ENCODE results near the gene FAM8A1. TPM values are rescaled to one million over a fixed set of nuclear protein-coding genes. Genes with fewer than 3 reads are reported as not detected.

FAM8A1 gene
- total and polyA plus RNA-seq, 9 of the 15 experiments (the other 6 are each of a cell fraction or from before 2014, with no cell fraction given): 4.9 to 23.6 (median 14.2) TPM

DNA sequence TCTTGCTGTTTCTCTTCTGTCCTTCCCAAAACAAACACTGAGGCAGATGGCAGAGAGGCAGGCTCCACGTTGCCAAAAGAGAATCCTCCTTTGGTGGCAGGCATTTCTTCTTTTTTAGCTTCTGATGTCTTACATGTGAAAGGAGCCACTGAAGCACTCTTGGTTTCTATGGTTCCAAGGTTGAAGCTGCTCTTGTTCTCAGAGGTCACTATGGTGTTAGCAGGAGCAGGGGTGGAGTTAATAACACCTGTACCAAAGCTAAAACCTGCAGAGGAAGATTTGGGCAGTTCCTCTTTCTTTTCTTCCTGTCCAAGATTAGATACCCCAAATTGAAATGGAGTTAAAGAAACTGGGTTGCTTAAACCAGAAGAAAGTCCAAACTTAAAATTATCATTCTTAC is 28.8 kb downstream of the FAM8A1 start:
- Histone ChIP-seq H3K9me1 (ENCODE audit: control insufficient read depth, insufficient read depth, low read length) (no peaks in the 10 kb centered on the region), H3K9me3 (replicated peaks; ENCODE audit: control insufficient read depth, insufficient read depth, low read depth, low read length) (no peaks in the 10 kb centered on the region), H4K20me1 (replicated peaks; ENCODE audit: control insufficient read depth, insufficient read depth, low read length) (0 out of 2 replicates have a peak, but pooled peaks cover 5% of the 10 kb centered on the region), H2AFZ (ENCODE audit: low read depth, low read length) (no peak overlapping the region), H3K79me2 (ENCODE audit: control insufficient read depth, insufficient read depth, low read length) (peaks cover 88% of the 10 kb centered on the region), H3K27ac (ENCODE audit: extremely low read depth, low read depth, low read length) (no peak overlapping the region), H3K4me3 (no peak overlapping the region), H3K4me1 (replicated peaks in 1 of 2; ENCODE audit: control insufficient read depth in 2 of 2, insufficient read depth in 2 of 2, low read length in 2 of 2) (no peaks in the 10 kb centered on the region), H3K4me2 (ENCODE audit: insufficient read depth, low read length) (no peak overlapping the region), H3K36me3 (ENCODE audit: control insufficient read depth, insufficient read depth, low read length) (peaks cover 96% of the 10 kb centered on the region), H3K9ac (ENCODE audit: insufficient read depth in 1 of 2, low read depth in 2 of 2, low read length in 2 of 2) (no peak overlapping the region), H3K27me3 (ENCODE audit: control insufficient read depth in 2 of 2, insufficient read depth in 2 of 2, low read length in 2 of 2) (no peaks in the 10 kb centered on the region)
- in situ Hi-C loops (cut with MboI): no loop called here
- ATAC-seq: no peak; the same call in 2 of the 3 replicates
- FAIRE-seq: peak; percentile 46
- TF ChIP-seq SPI1 (IDR thresholded peaks at IDR 0.05; ENCODE audit: borderline replicate concordance, low read depth, low read length): peak; percentile 76
- TF ChIP-seq, protein P1, sequence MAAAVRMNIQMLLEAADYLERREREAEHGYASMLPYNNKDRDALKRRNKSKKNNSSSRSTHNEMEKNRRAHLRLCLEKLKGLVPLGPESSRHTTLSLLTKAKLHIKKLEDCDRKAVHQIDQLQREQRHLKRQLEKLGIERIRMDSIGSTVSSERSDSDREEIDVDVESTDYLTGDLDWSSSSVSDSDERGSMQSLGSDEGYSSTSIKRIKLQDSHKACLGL (CRISPR knock-in tag; IDR thresholded peaks at IDR 0.05; ENCODE audit: borderline replicate concordance, poor library complexity, severe bottlenecking): no peak
- TF ChIP-seq TBP (optimal IDR thresholded peaks at IDR 0.05; ENCODE audit: low read depth, low read length): no peak
- DNase-seq (ENCODE audit: extremely low read depth in 1 of 4, low spot score in 3 of 4): no peak
- BruUV-seq (replicated peaks): TSS peak; percentile 24
- intact Hi-C loops (cut with micrococcal nuclease): no loop called here
- ChIA-PET CTCF (ENCODE audit: low intra/inter-chr PET ratio) (no interaction called here), POLR2A (interaction anchor here (1.0 to 2.1 kb wide), 3 partner anchors 10 to 21 kb away, joined by 4 to 8 read pairs (median 4); no protein-coding TSS in a partner anchor)
- WGBS (ENCODE audit: insufficient coverage, low coverage, missing lambda C conversion rate): 71% methylated on average over 1 of the region's 1 CpG

DNA sequence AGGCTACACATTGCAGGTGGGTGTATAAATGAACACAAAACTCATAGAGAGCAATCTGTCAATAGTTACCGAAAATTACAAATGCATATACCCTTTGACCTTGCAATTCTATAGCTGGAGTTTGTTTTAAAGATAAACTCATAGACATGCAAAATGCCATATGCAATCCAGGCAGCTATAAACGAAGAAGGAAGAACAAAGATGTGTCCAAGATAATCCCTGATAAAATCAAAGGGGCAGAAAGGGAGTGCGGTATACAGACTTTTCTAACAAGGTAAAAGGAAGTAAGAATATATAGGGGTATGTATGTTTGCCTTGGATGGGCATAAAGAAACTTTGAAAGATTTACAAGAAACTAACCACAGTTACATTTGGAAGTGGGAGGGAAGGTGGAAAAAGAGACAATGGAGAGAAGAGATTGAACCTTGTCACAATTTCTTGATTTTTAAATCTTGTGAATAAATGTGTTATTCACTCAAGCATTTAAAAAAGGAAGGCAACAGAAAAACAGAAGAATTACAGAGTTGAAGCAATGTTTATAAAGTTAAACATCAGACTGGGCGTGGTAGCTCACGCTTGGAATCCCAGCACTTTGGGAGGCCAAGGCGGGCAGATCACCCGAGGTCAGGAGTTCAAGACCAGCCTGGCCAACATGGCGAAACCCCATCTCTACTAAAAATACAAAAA is 29.9 kb downstream of the FAM8A1 start:
- FAIRE-seq (peak; percentile 58), ATAC-seq (no peak), DNase-seq (ENCODE audit: extremely low read depth in 1 of 4, low spot score in 3 of 4) (no peak)
- no peak for TF ChIP-seq JUND (IDR thresholded peaks at IDR 0.05; ENCODE audit: borderline replicate concordance, low read depth, low read length)
- no peak for TF ChIP-seq JUND (tag; IDR thresholded peaks at IDR 0.05; ENCODE audit: borderline replicate concordance, low read depth, low read length)
- TF ChIP-seq ZNF239 (CRISPR knock-in tag; IDR thresholded peaks at IDR 0.05): peak; percentile 38; the same call in 1 of the 2 replicates
- ChIA-PET CTCF (ENCODE audit: low intra/inter-chr PET ratio) (no interaction called here), POLR2A (interaction anchor here (1.0 to 1.5 kb wide), 3 partner anchors 9 to 20 kb away, joined by 3 to 4 read pairs (median 4); no protein-coding TSS in a partner anchor)
- no peak overlapping the region for H3K9ac ChIP-seq (ENCODE audit: insufficient read depth in 1 of 2, low read depth in 2 of 2, low read length in 2 of 2)
- peaks cover 87% of the 10 kb centered on the region for H3K79me2 ChIP-seq (ENCODE audit: control insufficient read depth, insufficient read depth, low read length)
- WGBS (ENCODE audit: insufficient coverage, low coverage, missing lambda C conversion rate): 82% methylated on average over 8 of the region's 8 CpGs
- H3K27me3 ChIP-seq (ENCODE audit: control insufficient read depth in 2 of 2, insufficient read depth in 2 of 2, low read length in 2 of 2): no peaks in the 10 kb centered on the region
- intact Hi-C loops (cut with micrococcal nuclease) (no loop called here), in situ Hi-C loops (cut with MboI) (no loop called here)
- H3K4me3 ChIP-seq: no peak overlapping the region
- no TSS peak for BruUV-seq (replicated peaks)
- H3K36me3 ChIP-seq (ENCODE audit: control insufficient read depth, insufficient read depth, low read length): peaks cover 94% of the 10 kb centered on the region
- 0 out of 2 replicates have a peak, but pooled peaks cover 9% of the 10 kb centered on the region for H4K20me1 ChIP-seq (replicated peaks; ENCODE audit: control insufficient read depth, insufficient read depth, low read length)
- H3K4me2 ChIP-seq (ENCODE audit: insufficient read depth, low read length): no peak overlapping the region
- H3K9me3 ChIP-seq (replicated peaks; ENCODE audit: control insufficient read depth, insufficient read depth, low read depth, low read length): no peaks in the 10 kb centered on the region
- no peak overlapping the region for H3K27ac ChIP-seq (ENCODE audit: extremely low read depth, low read depth, low read length)
- no peaks in the 10 kb centered on the region for H3K9me1 ChIP-seq (ENCODE audit: control insufficient read depth, insufficient read depth, low read length)
- no peak overlapping the region for H2AFZ ChIP-seq (ENCODE audit: low read depth, low read length)
- H3K4me1 ChIP-seq (replicated peaks in 1 of 2; ENCODE audit: control insufficient read depth in 2 of 2, insufficient read depth in 2 of 2, low read length in 2 of 2): no peaks in the 10 kb centered on the region

All from K562 (cell line).